GM19239 (cell line): Measurements from ENCODE around the gene ANKRD53.
A peak's percentile ranks its signal among the peaks of the same experiment; 100 is the strongest.

Experiments used
- DNase-seq: peaks from one replicate; pipeline ENCODE4 v3.0.0; 2011; ENCODE audit warnings: low spot score; ENCODE audit not compliant: insufficient read length
- FAIRE-seq: peaks from 2 replicates; lab custom pipeline; 2011; peaks lifted over from hg19 to GRCh38; lab: Jason Lieb, UNC

ANKRD53 gene

GRCh38 chr2:70978341-70979179, at the start of gene ANKRD53:
ANKRD53 (plus strand) TSS chr2:70978630; CDS start chr2:70978646, 16 bp downstream.
- DNase-seq (no peak), FAIRE-seq (peak; percentile 64)

- FAIRE-seq = no peak
These were observed 47.8 kb upstream of the ANKRD53 start for GRCh38 chr2:70930371-70931329.

GRCh38 chr2:70931376-70932000, 46.9 kb upstream of the ANKRD53 start:
- DNase-seq = no peak
- FAIRE-seq = no peak

More at GRCh38 chr2:70930371-70931329, 47.8 kb upstream of the ANKRD53 start:
- no peak for DNase-seq

GRCh38 chr2:70932631-70933230, 45.7 kb upstream of the ANKRD53 start:
- FAIRE-seq (no peak), DNase-seq (no peak)

- FAIRE-seq (no peak), DNase-seq (no peak)
These were observed 43.4 kb upstream of the ANKRD53 start for GRCh38 chr2:70934981-70935380.

- FAIRE-seq (no peak), DNase-seq (no peak)
These were observed 42.8 kb upstream of the ANKRD53 start, which contains the start of gene ATP6V1B1 for GRCh38 chr2:70935468-70936164. ATP6V1B1 (plus strand) TSS chr2:70935900; CDS start chr2:70935955, 55 bp downstream.

- FAIRE-seq (no peak), DNase-seq (no peak)
These were observed 42.1 kb upstream of the ANKRD53 start for GRCh38 chr2:70936165-70936978.

GRCh38 chr2:70936979-70937811, 41.2 kb upstream of the ANKRD53 start:
- no peak for DNase-seq
- FAIRE-seq = no peak

- FAIRE-seq (no peak), DNase-seq (no peak)
These were observed 40.4 kb upstream of the ANKRD53 start for GRCh38 chr2:70937866-70938585.

- no peak for FAIRE-seq
- DNase-seq = no peak
These were observed 39.9 kb upstream of the ANKRD53 start for GRCh38 chr2:70938586-70938950.

GRCh38 chr2:70939001-70939838, 39.2 kb upstream of the ANKRD53 start:
- DNase-seq = no peak
- FAIRE-seq = no peak

- FAIRE-seq = no peak
- DNase-seq = no peak
These were observed 38.4 kb upstream of the ANKRD53 start for GRCh38 chr2:70939839-70940580.

- DNase-seq = no peak
- FAIRE-seq = no peak
These were observed 37.2 kb upstream of the ANKRD53 start for GRCh38 chr2:70941186-70941585.

GRCh38 chr2:70941701-70942100, 36.7 kb upstream of the ANKRD53 start:
- FAIRE-seq (no peak), DNase-seq (no peak)

GRCh38 chr2:70942396-70943204, 35.8 kb upstream of the ANKRD53 start:
- DNase-seq (no peak), FAIRE-seq (no peak)
